ENCODE results near the gene ST6GALNAC1.

ST6GALNAC1 gene

DNA sequence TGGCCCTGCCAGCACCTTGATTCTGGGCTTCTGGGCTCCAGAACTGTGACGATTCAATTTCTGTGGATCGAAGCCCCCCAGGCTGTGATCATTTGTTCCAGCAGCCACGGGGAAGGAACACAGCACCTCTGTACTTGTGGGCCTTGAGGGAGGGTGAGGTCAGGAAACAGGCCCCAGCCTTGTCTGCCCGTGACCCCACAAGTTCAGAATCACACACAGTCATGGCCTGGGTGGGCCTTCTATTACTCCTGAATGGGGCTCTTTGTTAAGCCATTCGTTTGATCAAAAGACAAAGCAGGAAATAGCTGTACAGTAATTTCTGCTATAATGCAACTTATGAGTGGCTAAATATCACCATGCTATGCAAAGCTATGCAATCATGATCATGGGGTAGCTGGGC is 68.0 kb downstream of the ST6GALNAC1 start:
- DNase-seq = no peak
